Neural crest cell (in vitro differentiated cells): ENCODE data around the gene RAB11FIP3. TPM values are rescaled to one million over a fixed set of nuclear protein-coding genes. Genes with fewer than 3 reads are reported as not detected.

ENCODE experiments used
- DNase-seq: peaks from one replicate; pipeline ENCODE4 v3.0.0; 2021; ENCODE audit warnings: low read depth, mixed read lengths, low spot score
- H3K27ac Mint-ChIP-seq: one replicate; pipeline ENCODE4 v1.8.0; 2021; ENCODE audit warnings: mild to moderate bottlenecking, mixed read lengths; ENCODE audit not compliant: unreplicated experiment
- H3K27me3 Mint-ChIP-seq: 2 replicates; pipeline ENCODE4 v1.8.0; 2021; ENCODE audit warnings: low read depth, mild to moderate bottlenecking, mixed read lengths
- H3K36me3 Mint-ChIP-seq: 2 replicates; pipeline ENCODE4 v1.8.0; 2021; ENCODE audit warnings: low read depth, mild to moderate bottlenecking, mixed read lengths
- H3K4me1 Mint-ChIP-seq: 2 replicates; pipeline ENCODE4 v1.8.0; 2021; ENCODE audit warnings: mixed read lengths
- H3K4me3 Mint-ChIP-seq: one replicate; pipeline ENCODE4 v1.8.0; 2021; ENCODE audit warnings: mild to moderate bottlenecking, mixed read lengths
- H3K9me3 Mint-ChIP-seq: 2 replicates; pipeline ENCODE4 v1.8.0; 2021; ENCODE audit warnings: mixed read lengths
- CTCF ChIP-seq: fragments of 200-600 bp; sonication (generic); conservative IDR thresholded peaks from 2 replicates; pipeline ENCODE4 v1.5.0; 2021; ENCODE audit warnings: antibody characterized with exemption, mild to moderate bottlenecking
- total RNA-seq: library from RNA; stranded (reverse); gene quantifications from 2 replicates; pipeline ENCODE4 v1.2.1, GENCODE V29; 2021

Gene RAB11FIP3
- total RNA-seq, 1 donor from 2014 or later, result 72.2 TPM

DNA sequence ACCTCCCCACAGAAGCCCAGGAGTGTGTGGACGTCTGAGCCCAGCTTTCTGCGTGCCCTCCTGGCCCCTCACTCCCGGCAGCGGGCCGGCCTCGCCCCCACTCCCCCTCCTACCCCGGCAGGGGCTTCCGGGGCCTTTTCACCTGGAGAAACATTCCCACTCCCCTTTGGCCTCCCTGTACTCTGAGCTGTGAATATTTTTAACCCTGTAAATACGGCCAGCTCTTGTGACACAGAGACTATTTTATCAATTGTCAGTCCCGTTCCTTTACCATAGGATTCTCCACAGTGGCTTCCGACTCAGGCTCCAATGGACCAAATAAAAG, 128.8 kb downstream of the RAB11FIP3 start:
- H3K4me1 Mint-ChIP-seq, result peaks cover 10% of the 10 kb centered on the region
- no peak overlapping the region for H3K27ac Mint-ChIP-seq

GRCh38 chr16:554640-555365, 129.4 kb downstream of the RAB11FIP3 start:
- Mint-ChIP-seq H3K27me3 (peaks cover 22% of the 10 kb centered on the region), H3K27ac (no peak overlapping the region), H3K36me3 (no peaks in the 10 kb centered on the region), H3K4me1 (peaks cover 10% of the 10 kb centered on the region), H3K9me3 (no peaks in the 10 kb centered on the region), H3K4me3 (peak overlapping the region; percentile 53)
- TF ChIP-seq CTCF, result no peak
- DNase-seq, result no peak

More for the DNA sequence above, 128.8 kb downstream of the RAB11FIP3 start:
- Mint-ChIP-seq H3K27me3 (peaks cover 18% of the 10 kb centered on the region), H3K36me3 (no peaks in the 10 kb centered on the region), H3K4me3 (peak overlapping the region; percentile 53), H3K9me3 (no peaks in the 10 kb centered on the region)
- TF ChIP-seq CTCF, result no peak
- no peak for DNase-seq

DNA sequence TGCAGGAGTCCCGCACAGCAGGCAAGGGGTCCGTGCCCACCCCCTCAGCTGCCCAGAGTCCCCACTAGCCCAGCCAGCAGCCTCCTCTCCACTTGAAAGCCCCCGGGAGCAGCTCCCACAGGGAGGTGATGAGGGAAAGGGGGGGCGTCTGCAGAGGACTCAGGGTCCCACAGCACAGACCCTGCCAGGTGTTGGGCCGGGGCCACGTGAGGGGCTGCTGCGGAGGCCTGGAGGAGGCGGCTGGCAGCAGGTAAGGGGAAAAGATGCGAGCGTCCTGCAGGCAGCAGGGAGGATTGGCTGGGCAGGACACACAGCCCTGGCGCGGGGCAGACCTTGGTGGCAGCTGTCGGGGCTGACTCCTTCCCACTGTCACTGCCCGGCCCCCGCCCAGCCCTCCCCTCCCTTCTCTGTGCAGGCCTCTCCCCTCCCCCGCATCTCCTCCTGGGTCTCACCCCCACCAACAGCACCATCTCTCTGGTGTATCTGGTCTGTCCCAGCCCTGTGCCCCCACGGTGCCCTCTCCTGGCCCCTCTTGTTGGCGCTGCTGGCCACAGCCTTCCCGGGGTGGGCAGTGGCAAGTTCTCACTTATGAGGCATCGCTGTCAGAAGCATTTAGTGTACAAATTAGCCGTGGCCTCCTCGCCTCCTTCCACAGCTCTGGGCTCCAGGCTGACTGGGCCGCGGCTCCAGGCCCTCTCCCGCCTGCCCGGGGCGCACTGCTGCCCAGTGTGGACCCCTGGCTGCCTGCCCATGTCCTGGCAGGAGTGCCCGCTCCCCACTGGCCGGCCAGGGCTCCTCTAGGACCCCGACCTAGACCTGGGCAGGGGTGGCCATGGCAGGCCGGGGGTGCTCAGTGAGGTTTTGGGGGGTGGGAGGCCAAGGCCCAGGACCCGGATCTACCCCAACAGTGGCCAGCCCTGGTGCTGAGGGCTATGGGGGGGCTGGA, 130.4 kb downstream of the RAB11FIP3 start:
- TF ChIP-seq CTCF, result no peak
- Mint-ChIP-seq H3K36me3 (no peaks in the 10 kb centered on the region), H3K27ac (no peak overlapping the region), H3K9me3 (no peaks in the 10 kb centered on the region), H3K27me3 (peaks cover 22% of the 10 kb centered on the region), H3K4me3 (no peak overlapping the region), H3K4me1 (peaks cover 10% of the 10 kb centered on the region)
- DNase-seq, result no peak

DNA sequence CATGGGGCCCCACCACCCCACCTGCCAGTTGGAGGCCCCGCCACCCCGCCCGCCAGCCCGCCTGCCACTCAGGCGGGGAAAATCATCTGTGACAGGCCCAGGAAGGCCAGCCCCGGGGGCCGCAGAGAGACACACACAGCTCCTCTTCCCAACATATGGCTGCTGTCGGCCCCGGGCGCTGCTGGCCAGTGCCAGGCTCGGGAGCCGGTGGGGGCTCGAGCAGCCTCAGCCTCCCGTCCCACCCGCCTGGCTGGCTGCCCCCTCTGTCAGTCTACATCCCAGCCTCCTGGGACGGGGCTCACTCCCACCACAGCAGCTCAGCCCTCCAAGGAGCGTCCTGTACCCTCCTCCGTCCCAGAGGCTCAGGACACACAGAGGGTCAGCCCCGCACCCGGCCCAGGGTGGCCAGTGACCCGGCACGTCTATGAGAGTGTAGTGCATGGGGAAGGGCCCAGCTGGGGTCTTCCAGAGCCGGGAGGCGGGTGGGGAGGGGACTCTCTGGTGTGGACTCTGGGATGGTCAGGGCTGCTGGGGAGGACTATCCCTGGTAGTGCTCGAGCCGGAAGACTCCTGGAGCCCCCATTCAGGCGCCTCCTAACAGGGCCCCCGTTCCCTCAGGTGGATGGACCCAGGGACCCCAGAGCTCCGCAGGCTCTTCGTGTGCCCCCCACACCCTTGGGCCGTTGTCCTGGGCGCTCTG, 131.2 kb downstream of the RAB11FIP3 start:
- H3K9me3 Mint-ChIP-seq, result no peaks in the 10 kb centered on the region
- H3K27ac Mint-ChIP-seq, result no peak overlapping the region
- no peak overlapping the region for H3K4me3 Mint-ChIP-seq
- TF ChIP-seq CTCF, result no peak
- H3K27me3 Mint-ChIP-seq, result peaks cover 27% of the 10 kb centered on the region
- peaks cover 10% of the 10 kb centered on the region for H3K4me1 Mint-ChIP-seq
- H3K36me3 Mint-ChIP-seq, result no peaks in the 10 kb centered on the region
- DNase-seq, result no peak

DNA sequence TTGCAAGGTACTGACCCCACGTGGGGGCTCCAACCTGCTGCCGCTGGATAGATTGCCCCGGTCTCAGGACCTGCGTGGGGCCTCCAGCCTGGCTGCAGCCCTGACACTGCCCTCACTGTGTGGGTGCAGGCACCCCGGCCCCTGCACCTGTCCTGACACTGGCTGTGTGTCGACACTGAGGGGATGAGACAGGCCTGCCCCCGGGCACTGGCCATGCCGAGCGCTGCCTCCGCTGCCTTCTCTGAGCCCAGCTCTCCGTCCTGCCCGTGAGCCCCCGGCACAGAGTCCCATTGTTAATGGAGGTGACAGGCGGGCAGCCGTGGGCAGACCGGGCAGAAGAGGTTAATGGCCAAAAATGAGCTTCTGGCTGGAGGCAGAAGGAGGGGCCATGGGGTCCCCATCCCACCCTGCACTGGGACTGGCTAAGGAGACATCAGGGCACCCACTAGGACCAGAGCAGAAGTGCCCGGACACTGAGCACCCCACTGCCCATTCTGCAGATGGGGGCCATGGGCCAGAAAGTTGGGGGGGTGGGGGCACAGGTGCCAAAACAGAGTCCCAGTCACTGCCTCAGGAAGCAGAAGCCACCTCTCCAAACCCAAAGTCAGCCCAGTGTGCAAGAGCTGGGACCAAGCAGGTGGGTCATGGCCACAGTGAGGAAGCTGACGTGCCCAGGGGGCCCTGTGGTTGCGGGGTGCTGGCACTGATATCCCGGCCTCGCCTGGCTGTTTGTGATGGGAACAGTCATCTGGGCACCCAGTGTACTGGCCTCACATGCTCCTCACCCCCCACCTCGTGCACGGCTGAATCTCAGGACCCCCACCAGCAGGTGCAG, 132.2 kb downstream of the RAB11FIP3 start:
- no peak for TF ChIP-seq CTCF
- H3K27ac Mint-ChIP-seq, result no peak overlapping the region
- H3K4me3 Mint-ChIP-seq, result no peak overlapping the region
- DNase-seq, result no peak
- peaks cover 38% of the 10 kb centered on the region for H3K27me3 Mint-ChIP-seq
- peaks cover 10% of the 10 kb centered on the region for H3K4me1 Mint-ChIP-seq
- no peaks in the 10 kb centered on the region for H3K9me3 Mint-ChIP-seq
- no peaks in the 10 kb centered on the region for H3K36me3 Mint-ChIP-seq
